Vagina (tissue), 2 donors: Measurements from ENCODE around the gene CEP128.

Experiments
- POLR2A ChIP-seq, 2 donors: fragments of 450-650 bp; IDR thresholded peaks; one replicate each; pipeline ENCODE4 v1.6.1; 2017; ENCODE audit warnings: antibody characterized with exemption in 2 of 2, mild to moderate bottlenecking in 2 of 2, moderate library complexity in 2 of 2
- POLR2AphosphoS5 ChIP-seq, 2 donors: sonication (generic); formaldehyde crosslinking; IDR thresholded peaks; one replicate each; pipeline ENCODE4 v1.9.0; 2017; ENCODE audit warnings: antibody characterized with exemption in 2 of 2, mild to moderate bottlenecking in 2 of 2, low read depth in 1 of 2; ENCODE audit not compliant: insufficient read depth in 1 of 2
- TF ChIP-seq, protein P1 (sequence below), 3 experiments: fragments of 450-650 bp in 2 of 3; fragments of 200-600 bp in 1 of 3; sonication (generic) in 1 of 3; IDR thresholded peaks; one replicate each; pipeline ENCODE4 v1.5.1; 2017 to 2019; ENCODE audit warnings: antibody characterized with exemption in 3 of 3, mild to moderate bottlenecking in 2 of 3, moderate library complexity in 2 of 3

DNA sequence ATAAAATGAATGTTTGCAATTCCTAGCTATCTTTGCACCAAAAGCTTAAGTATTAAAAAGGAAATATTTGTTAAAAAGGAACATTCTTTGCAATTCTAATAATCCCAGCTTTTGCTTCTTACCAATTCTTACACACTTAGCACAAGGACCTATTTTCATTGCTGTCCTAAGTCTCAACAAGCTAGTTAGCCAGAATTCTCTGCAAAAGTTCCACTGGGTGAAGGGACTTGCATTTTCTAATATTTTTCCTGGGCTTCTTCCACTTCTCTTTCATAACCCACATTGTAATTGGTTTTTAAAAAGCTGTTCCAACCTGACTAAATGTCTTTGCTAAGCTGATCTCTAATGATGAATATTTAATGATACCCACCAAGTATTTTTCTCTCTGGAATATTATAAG is 422.5 kb downstream of the CEP128 start:
- TF ChIP-seq, protein P1, sequence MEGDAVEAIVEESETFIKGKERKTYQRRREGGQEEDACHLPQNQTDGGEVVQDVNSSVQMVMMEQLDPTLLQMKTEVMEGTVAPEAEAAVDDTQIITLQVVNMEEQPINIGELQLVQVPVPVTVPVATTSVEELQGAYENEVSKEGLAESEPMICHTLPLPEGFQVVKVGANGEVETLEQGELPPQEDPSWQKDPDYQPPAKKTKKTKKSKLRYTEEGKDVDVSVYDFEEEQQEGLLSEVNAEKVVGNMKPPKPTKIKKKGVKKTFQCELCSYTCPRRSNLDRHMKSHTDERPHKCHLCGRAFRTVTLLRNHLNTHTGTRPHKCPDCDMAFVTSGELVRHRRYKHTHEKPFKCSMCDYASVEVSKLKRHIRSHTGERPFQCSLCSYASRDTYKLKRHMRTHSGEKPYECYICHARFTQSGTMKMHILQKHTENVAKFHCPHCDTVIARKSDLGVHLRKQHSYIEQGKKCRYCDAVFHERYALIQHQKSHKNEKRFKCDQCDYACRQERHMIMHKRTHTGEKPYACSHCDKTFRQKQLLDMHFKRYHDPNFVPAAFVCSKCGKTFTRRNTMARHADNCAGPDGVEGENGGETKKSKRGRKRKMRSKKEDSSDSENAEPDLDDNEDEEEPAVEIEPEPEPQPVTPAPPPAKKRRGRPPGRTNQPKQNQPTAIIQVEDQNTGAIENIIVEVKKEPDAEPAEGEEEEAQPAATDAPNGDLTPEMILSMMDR (IDR thresholded peaks at IDR 0.05), result no peak
- TF ChIP-seq POLR2A (IDR thresholded peaks at IDR 0.05), result no peak
- TF ChIP-seq POLR2AphosphoS5 (IDR thresholded peaks at IDR 0.05; ENCODE audit: insufficient read depth in 1 of 2, low read depth in 1 of 2), result no peak
